ENCODE data around the gene MPP7.
A peak's percentile ranks its signal among the peaks of the same experiment; 100 is the strongest.

The MPP7 gene

GRCh38 chr10:28304032-28304571 is 1.2 kb upstream of the MPP7 start:
- no peak for DNase-seq

- peak; percentile 12 for DNase-seq
These were observed 739 bp downstream of the MPP7 start for GRCh38 chr10:28302012-28302637.

- no peak for DNase-seq
These were observed 2.8 kb downstream of the MPP7 start for GRCh38 chr10:28300027-28300426.

GRCh38 chr10:28298951-28299350 is 3.9 kb downstream of the MPP7 start:
- DNase-seq: no peak

GRCh38 chr10:28296023-28296422 is 6.8 kb downstream of the MPP7 start:
- no peak for DNase-seq

- DNase-seq: no peak
These were observed 7.5 kb downstream of the MPP7 start for GRCh38 chr10:28295336-28295735.

GRCh38 chr10:28294809-28295208 is 8.1 kb downstream of the MPP7 start:
- DNase-seq: no peak

GRCh38 chr10:28294169-28294532 is 8.7 kb downstream of the MPP7 start:
- DNase-seq: no peak

- no peak for DNase-seq
These were observed 9.4 kb downstream of the MPP7 start for GRCh38 chr10:28293236-28294168.

- DNase-seq: no peak
These were observed 11.0 kb downstream of the MPP7 start for GRCh38 chr10:28291881-28292297.

GRCh38 chr10:28285816-28286215 is 17.0 kb downstream of the MPP7 start:
- DNase-seq: no peak

GRCh38 chr10:28284126-28284525 is 18.7 kb downstream of the MPP7 start:
- no peak for DNase-seq

- DNase-seq: no peak
These were observed 19.6 kb downstream of the MPP7 start for GRCh38 chr10:28283251-28283650.

GRCh38 chr10:28282336-28282735 is 20.5 kb downstream of the MPP7 start:
- no peak for DNase-seq

- no peak for DNase-seq
These were observed 21.0 kb downstream of the MPP7 start for GRCh38 chr10:28281726-28282315.

- DNase-seq: no peak
These were observed 22.2 kb downstream of the MPP7 start for GRCh38 chr10:28280652-28281051.

GRCh38 chr10:28279878-28280277 is 23.0 kb downstream of the MPP7 start:
- no peak for DNase-seq

- DNase-seq: no peak
These were observed 24.0 kb downstream of the MPP7 start for GRCh38 chr10:28278842-28279241.

- no peak for DNase-seq
These were observed 26.5 kb downstream of the MPP7 start for GRCh38 chr10:28276384-28276783.

GRCh38 chr10:28274475-28274874 is 28.4 kb downstream of the MPP7 start:
- no peak for DNase-seq

GRCh38 chr10:28273343-28273742 is 29.5 kb downstream of the MPP7 start:
- DNase-seq: no peak

GRCh38 chr10:28269842-28270456 is 32.9 kb downstream of the MPP7 start:
- DNase-seq: no peak

All from NCI-H2107 (cell line).